OCI-LY1 (cell line): ENCODE measurements around the gene RAPGEF1.

Source experiments
- CTCF ChIP-seq: fragments of 200-600 bp; sonication (generic), shearing (Covaris generic); IDR thresholded peaks from 2 replicates; pipeline ENCODE4 v1.5.1; 2017; ENCODE audit warnings: mild to moderate bottlenecking, antibody characterized with exemption, low read length, moderate library complexity, mixed read lengths
- EZH2 ChIP-seq: fragments of 200-600 bp; sonication (generic), shearing (Covaris generic); IDR thresholded peaks from 2 replicates; pipeline ENCODE4 v1.8.0; 2017; ENCODE audit warnings: borderline replicate concordance, mixed run types, mild to moderate bottlenecking, antibody characterized with exemption, low read length, moderate library complexity, mixed read lengths

- TF ChIP-seq EZH2 (no peak), CTCF (no peak)
These were observed 65.2 kb downstream of the RAPGEF1 start for GRCh38 chr9:131674425-131675421.
